HG03108 (cell line): Measurements from ENCODE around the gene CLPTM1.
"Not testable (repeated sequence)": the region's sequence is repeated elsewhere in the genome, so short reads cannot be mapped to it uniquely, and the experiment has no call there.

Experiments
- ATAC-seq: cut with Tn5 transposase; IDR thresholded peaks from one replicate; pipeline ENCODE4 v1.9.1; 2021; ENCODE audit warnings: moderate library complexity; ENCODE audit not compliant: unreplicated experiment

CLPTM1 gene

GRCh38 chr19:44973982-44974735 is 19.0 kb downstream of the CLPTM1 start:
- ATAC-seq = no peak

- no peak for ATAC-seq
Observed at GRCh38 chr19:44974857-44975256, 19.7 kb downstream of the CLPTM1 start.

GRCh38 chr19:44975444-44975843 is 20.3 kb downstream of the CLPTM1 start:
- ATAC-seq = no peak

GRCh38 chr19:44984005-44984404 is 28.8 kb downstream of the CLPTM1 start:
- no peak for ATAC-seq

GRCh38 chr19:44985445-44985844 is 30.3 kb downstream of the CLPTM1 start:
- ATAC-seq = no peak

GRCh38 chr19:44986389-44986788 is 31.2 kb downstream of the CLPTM1 start:
- ATAC-seq = no peak

GRCh38 chr19:44987148-44987675 is 32.0 kb downstream of the CLPTM1 start:
- ATAC-seq = no peak

GRCh38 chr19:44988273-44988672 is 33.1 kb downstream of the CLPTM1 start:
- ATAC-seq = no peak

GRCh38 chr19:44988896-44989556 is 33.8 kb downstream of the CLPTM1 start:
- no peak for ATAC-seq

- no peak for ATAC-seq
Observed at GRCh38 chr19:44990459-44990858, 35.3 kb downstream of the CLPTM1 start.

GRCh38 chr19:44990966-44991365 is 35.8 kb downstream of the CLPTM1 start:
- no peak for ATAC-seq

GRCh38 chr19:44992336-44993163 is 37.4 kb downstream of the CLPTM1 start:
- no peak for ATAC-seq

GRCh38 chr19:44993526-44993925 is 38.3 kb downstream of the CLPTM1 start:
- no peak for ATAC-seq

- ATAC-seq = no peak
Observed at GRCh38 chr19:44993926-44994537, 38.9 kb downstream of the CLPTM1 start.

- no peak for ATAC-seq
Observed at GRCh38 chr19:44998025-44998424, 42.8 kb downstream of the CLPTM1 start.

GRCh38 chr19:44999131-44999925 is 44.1 kb downstream of the CLPTM1 start:
- ATAC-seq = not testable (repeated sequence)

- not testable (repeated sequence) for ATAC-seq
Observed at GRCh38 chr19:45000665-45001064, 45.5 kb downstream of the CLPTM1 start.

- ATAC-seq = peak; percentile 42
Observed at GRCh38 chr19:45001087-45001739, 46.0 kb downstream of the CLPTM1 start, which contains the start of gene RELB. Gene RELB (plus strand): TSS chr19:45001464. CDS start chr19:45001580, 116 bp downstream.

GRCh38 chr19:45003485-45003884 is 48.3 kb downstream of the CLPTM1 start:
- ATAC-seq = no peak
